ENCODE results near the gene KCNG1.
A peak's percentile ranks its signal among the peaks of the same experiment; 100 is the strongest.
"Not testable (repeated sequence)": the region's sequence is repeated elsewhere in the genome, so short reads cannot be mapped to it uniquely, and the experiment has no call there.

KCNG1 gene

GRCh38 chr20:51022803-51023616 is at the start of gene KCNG1:
TSS of gene KCNG1 (minus strand) at chr20:51023107. CDS start at chr20:51010338, 12,769 bp downstream.
- DNase-seq (ENCODE audit: low spot score): peak; percentile 62

DNA sequence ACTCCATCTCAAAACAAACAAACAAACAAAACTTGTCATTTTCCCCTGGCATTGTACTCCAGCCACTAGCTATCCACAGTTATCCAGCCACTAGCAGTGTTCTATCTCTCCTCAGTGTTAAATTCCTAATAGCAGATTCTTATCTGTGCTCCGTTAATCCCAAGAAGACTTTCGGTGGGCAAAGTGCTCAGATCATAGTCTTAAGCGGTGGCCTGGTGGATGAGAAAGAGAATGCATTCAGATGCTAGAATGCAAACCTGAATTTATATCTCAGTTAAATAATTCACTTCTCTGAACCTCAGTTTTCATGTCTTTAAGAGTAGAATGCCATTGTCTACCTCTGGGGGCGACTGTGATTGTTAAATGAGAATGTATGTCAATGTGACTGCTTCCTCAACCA is 47.7 kb upstream of the KCNG1 start:
- DNase-seq (ENCODE audit: low spot score): no peak

- DNase-seq (ENCODE audit: low spot score): no peak
Measured at GRCh38 chr20:51067792-51068191, 44.9 kb upstream of the KCNG1 start.

GRCh38 chr20:51065615-51066014 is 42.7 kb upstream of the KCNG1 start:
- no peak for DNase-seq (ENCODE audit: low spot score)

- DNase-seq (ENCODE audit: low spot score): no peak
Measured at GRCh38 chr20:51064137-51064536, 41.2 kb upstream of the KCNG1 start.

- DNase-seq (ENCODE audit: low spot score): no peak
Measured at GRCh38 chr20:51062065-51062464, 39.2 kb upstream of the KCNG1 start.

- DNase-seq (ENCODE audit: low spot score): no peak
Measured at GRCh38 chr20:51061418-51062045, 38.6 kb upstream of the KCNG1 start.

- no peak for DNase-seq (ENCODE audit: low spot score)
Measured at GRCh38 chr20:51060301-51060700, 37.4 kb upstream of the KCNG1 start.

DNA sequence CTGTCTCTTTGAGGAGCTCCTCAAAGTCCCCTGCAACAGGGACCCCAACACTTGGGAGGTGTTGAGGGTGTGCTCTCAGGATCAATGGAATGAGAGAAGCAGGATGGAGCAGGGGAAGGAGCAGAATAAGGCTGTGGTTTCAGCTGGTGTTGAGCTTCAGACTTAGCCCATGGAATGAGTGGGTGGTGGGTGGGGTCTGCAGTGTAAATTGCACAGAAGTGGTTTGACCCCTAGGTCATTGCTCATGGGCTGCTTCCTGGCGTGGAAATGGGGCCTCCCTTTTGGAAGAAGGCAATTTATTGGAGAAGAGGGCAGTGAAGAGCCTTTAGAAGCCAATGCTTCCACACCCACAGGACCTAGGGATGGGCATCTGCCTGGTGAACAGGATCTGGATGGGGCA is 37.0 kb upstream of the KCNG1 start:
- DNase-seq (ENCODE audit: low spot score): no peak

DNA sequence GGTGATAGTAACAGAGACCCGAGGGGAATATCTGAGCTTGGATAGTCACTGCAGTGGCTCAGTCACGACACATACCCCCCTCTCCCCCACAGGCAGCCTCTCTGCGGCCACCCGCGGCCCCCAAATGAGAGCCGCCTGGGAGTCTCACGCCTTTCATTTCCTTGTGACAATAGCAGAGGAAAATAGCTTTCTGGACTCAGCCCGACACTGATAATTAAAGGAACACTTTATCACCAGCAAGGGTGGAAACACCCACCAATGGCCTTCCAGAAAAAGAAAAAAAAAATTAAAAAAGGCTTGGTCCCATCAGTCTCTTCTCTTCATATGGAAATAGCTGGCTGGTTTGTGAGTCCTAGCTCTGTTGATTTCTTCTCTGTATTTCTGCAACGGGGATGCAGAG is 35.1 kb upstream of the KCNG1 start:
- DNase-seq (ENCODE audit: low spot score): no peak

DNA sequence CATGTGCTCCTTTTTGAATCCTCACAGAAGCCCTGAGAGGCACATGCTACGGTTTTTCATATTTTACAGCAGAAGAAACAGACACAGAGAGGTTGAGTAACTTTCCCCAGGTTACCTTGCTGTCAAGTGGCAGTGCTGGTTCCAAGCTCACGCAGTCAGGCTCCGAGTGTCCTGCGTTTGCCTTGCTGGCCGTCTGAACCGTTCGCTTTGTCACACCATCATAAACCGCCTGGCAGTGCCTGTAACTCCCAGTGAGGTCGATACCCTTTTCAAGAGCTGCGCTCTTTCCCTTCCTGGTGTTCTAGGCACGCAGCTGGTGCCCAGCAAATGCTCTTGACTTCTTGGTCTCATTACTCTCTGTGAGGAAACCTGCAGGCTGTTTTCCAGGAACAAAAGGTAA is 31.3 kb upstream of the KCNG1 start:
- DNase-seq (ENCODE audit: low spot score): no peak

DNA sequence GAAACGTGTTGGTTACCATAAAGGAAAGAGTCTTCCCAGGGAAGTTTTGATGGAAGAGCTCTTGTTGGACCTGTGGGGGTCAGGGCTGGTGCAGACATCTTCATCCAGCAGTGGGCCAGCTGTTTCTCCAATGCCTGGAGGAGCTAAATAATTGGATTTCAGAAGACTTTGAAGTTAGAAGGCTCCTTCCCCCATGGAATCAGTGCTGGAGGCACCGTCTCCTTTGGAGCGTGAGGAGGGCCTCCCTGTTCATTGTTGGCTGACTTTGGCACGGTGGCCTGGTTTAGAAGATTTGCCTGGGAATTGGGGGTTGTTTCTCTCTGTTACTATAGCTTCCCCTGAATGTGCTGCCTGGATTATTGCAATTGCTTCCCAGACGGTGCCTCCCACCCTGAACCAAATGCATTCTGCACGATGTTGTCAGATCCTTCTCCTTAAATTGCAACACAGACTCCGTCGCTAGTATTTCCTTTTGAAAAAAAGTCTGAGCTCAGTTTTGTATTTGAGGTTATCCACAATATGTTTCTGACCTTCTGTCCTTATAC is 27.7 kb upstream of the KCNG1 start:
- no peak for DNase-seq (ENCODE audit: low spot score)

- no peak for DNase-seq (ENCODE audit: low spot score)
Measured at GRCh38 chr20:51046021-51046985, 23.4 kb upstream of the KCNG1 start.

DNA sequence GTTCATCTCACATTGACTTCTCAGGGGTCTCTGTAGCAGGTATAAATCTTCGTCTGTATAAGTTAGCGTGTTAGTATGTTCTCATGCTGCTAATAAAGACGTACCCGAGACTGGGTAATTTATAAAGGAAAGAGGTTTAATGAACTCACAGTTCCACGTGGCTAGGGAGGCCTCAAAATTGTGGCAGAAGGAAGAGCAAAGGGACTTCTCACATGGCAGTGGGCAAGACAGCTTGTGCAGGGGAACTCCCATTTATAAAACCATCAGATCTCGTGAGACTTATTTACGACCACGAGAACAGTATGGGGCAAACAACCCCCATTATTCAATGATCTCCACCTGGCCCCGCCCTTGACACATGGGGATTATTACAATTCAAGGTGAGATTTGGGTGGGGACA is 22.6 kb upstream of the KCNG1 start:
- DNase-seq (ENCODE audit: low spot score): not testable (repeated sequence)

DNA sequence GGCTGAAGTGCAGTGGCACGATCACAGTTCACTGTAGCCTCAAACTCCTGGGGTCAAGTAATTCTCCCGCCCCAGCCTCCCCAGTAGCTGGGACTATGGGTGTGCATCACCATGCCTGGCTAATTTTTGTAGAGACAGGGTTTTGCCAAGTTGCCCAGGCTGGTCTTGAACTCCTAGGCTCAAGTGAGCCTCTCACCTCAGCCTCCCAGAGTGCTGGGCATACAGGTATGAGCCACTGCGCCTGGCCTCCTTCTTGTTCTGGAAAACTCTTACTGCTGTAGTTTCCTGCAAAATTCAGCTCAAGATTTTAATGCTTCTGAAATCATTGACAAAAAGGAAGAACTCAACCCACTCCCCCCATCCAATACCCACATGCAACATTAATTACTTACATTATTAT is 21.9 kb upstream of the KCNG1 start:
- no peak for DNase-seq (ENCODE audit: low spot score)

GRCh38 chr20:51043811-51044210 is 20.9 kb upstream of the KCNG1 start:
- DNase-seq (ENCODE audit: low spot score): peak; percentile 30

GRCh38 chr20:51042657-51043247 is 19.8 kb upstream of the KCNG1 start:
- DNase-seq (ENCODE audit: low spot score): no peak

GRCh38 chr20:51042064-51042463 is 19.2 kb upstream of the KCNG1 start:
- no peak for DNase-seq (ENCODE audit: low spot score)

GRCh38 chr20:51037532-51038115 is 14.7 kb upstream of the KCNG1 start:
- no peak for DNase-seq (ENCODE audit: low spot score)

DNA sequence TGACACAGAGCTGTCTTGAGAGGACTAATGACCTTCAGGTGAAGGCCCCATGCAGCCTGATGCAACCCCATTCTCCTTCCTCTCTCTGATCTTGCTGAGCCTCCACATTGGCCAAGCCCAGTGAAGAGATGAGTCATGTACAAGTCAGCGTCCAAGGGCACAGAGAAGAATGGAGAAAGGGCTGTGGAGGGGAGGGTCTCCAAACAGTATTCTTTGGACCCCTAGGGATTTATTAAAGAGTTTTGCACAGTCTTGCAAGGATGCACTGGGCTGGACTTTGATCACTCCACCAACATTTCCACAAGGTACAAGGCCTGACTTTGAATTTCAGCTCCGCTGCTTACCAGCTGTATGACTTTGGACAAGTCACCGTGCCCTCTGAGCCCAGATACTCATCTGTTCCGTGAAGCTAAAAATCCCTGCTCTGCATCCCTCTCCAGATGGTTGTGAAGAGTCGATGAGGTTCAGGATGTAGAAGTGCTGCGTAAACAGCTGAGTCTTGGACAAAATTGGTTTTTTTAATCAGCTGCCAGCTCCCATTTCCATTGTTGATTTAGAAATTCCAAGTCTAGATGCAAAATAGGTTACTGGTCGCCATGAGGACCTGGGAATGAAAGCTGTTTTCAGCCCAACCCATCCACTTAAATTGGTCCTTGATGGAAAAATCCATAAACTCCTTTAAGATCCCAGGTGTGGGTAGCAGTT is 14.1 kb upstream of the KCNG1 start:
- DNase-seq (ENCODE audit: low spot score): no peak

DNA sequence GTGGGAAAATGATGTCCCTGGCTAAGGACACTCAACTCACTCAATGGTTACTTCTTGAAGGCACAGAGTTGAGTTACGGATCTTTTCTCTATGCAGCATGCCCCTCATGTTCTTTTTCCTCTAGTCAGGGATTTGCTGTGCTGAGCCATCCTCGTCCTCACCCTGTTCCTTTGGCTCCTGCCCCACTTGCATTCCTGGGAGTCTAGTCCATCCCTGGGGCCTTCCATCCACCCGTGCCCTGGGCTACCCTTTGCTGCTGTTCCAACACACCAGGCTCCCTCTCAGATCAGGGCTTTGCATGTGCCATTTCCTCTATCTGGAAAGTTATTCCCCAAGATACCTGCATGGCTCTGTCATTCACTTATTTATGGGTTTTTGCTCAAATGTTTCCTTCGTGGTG is 13.3 kb upstream of the KCNG1 start:
- no peak for DNase-seq (ENCODE audit: low spot score)

Data from kidney capillary endothelial cell (primary cell).